DMS 273 treated with DMSO at 0.1 percent for 48 hours (cell line): ENCODE measurements around the gene TRDMT1.
A peak's percentile ranks its signal among the peaks of the same experiment; 100 is the strongest.

Source experiments
- DNase-seq: peaks from one replicate; lab custom pipeline; 2025; lab: John Stamatoyannopoulos, UW

Gene TRDMT1, protein sequence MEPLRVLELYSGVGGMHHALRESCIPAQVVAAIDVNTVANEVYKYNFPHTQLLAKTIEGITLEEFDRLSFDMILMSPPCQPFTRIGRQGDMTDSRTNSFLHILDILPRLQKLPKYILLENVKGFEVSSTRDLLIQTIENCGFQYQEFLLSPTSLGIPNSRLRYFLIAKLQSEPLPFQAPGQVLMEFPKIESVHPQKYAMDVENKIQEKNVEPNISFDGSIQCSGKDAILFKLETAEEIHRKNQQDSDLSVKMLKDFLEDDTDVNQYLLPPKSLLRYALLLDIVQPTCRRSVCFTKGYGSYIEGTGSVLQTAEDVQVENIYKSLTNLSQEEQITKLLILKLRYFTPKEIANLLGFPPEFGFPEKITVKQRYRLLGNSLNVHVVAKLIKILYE

GRCh38 chr10:17200912-17201793 lies at the start of gene TRDMT1:
TSS of gene TRDMT1 (minus strand) at chr10:17201672. CDS start at chr10:17201634, 38 bp downstream.
- DNase-seq, result peak; percentile 78

- no peak for DNase-seq
Measured at GRCh38 chr10:17250736-17251135, 49.3 kb upstream of the TRDMT1 start.

- DNase-seq, result no peak
Measured at GRCh38 chr10:17249820-17250219, 48.3 kb upstream of the TRDMT1 start.

- no peak for DNase-seq
Measured at GRCh38 chr10:17248964-17249363, 47.5 kb upstream of the TRDMT1 start.

GRCh38 chr10:17247210-17247609 lies 45.7 kb upstream of the TRDMT1 start:
- DNase-seq, result no peak

- DNase-seq, result no peak
Measured at GRCh38 chr10:17244700-17245365, 43.4 kb upstream of the TRDMT1 start.

DNA sequence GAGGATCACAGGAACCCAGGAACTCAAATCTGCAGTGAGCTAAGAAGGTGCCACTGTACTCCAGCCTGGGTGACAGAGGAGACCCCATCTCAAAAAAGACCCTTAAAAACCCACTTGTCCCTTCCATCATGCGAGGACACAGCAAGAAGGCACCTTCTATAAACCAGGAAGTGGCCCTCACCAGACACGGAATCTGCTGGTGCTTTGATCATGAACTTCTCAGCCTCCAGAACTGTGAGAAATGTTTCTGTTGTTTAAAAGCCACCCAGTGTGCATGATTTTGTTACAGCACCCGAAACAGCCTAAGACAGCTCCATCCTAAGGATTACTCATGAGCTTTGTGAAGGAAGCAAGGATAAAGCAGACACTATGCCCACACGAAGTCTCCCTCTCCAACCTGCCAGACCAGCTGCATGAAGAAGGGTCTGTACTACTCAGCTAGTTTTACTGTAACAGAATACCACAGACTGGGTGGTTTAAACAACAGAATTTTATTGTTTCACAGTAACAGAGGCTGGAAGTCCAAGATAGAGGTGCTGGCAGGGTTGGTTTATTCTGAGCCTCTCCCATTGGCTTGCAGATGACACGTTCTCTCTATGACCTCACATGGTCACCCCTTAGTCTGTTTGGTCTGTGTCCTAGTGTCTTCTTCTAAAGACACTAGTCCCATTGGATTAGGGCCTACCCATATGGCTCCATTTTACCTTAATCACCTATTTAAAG lies 40.3 kb upstream of the TRDMT1 start:
- DNase-seq, result no peak

DNA sequence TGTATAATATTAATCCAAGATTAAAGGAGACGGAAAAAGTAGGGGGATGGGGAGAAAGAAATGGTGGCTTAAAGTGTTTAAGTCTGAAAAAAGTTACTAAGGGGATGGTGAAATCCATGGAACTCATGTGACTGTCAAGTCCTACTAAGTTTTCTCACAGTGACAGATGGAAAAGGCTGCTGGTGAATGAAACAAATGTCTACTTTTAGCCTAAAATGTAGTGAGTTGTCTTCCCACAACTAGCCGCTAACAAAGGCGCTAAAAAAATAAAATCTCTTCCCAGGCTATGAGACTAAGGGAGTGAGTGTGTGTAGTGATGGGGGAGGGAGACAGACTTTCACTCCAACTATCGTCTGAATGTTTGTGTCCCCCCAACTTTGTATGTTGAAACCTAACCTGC lies 39.1 kb upstream of the TRDMT1 start:
- no peak for DNase-seq

DNA sequence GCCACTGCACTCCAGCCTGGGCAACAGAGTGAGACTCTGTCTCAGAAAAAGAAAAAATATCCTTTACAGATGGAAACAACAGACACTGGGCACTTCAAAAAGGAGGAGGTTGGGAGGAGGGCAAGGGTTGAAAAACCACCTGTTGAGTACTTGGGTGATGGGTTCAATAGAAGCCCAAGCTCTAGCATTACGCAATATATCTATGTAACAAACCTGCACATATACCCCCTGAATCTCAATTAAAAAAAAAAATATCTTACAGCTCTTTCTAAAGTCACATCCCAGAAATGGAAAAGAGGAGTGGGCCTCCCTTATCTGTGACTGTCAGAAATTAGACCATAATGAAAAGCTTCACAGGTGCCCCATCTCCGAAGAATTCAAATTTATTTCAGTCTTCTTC lies 38.6 kb upstream of the TRDMT1 start:
- no peak for DNase-seq

- DNase-seq, result no peak
Measured at GRCh38 chr10:17239345-17240085, 38.0 kb upstream of the TRDMT1 start.

DNA sequence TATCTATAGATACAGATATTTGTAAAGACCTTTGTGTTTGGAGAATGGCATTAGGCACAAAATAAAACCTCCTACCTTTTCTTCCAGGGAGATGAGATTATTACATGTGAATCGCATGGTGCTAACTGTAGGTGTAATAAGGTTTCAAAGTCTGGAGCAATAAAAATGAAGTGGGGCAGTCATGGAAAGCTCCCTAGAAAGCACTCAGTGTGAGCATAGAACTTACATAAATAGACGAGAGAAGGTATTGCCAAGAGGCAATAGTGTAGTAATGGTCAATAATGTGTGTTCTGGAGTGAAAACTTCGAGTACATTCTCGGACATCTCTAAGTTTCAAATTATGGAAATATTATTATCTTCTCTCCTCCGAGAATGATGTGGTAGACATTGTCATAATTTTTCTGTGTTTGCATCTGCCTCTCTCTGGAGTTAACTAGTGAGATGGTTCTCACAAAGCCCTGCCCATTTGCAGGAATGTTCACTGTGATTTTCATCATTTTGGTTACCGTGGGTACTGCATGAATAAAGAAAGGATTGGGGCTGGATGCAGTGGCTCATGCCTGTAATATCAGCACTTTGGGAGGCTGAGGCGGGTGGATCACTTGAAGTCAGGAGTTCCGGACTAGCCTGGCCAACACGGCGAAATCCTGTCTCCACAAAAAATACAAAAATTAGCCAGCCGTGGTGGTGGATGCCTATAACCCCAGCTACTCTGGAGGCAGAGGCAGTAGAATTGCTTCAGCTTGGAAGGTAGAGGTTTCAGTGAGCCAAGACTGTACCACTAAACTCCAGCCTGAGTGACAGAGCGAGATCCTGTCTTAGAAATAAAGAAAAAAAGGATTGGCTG lies 37.2 kb upstream of the TRDMT1 start:
- DNase-seq, result no peak

DNA sequence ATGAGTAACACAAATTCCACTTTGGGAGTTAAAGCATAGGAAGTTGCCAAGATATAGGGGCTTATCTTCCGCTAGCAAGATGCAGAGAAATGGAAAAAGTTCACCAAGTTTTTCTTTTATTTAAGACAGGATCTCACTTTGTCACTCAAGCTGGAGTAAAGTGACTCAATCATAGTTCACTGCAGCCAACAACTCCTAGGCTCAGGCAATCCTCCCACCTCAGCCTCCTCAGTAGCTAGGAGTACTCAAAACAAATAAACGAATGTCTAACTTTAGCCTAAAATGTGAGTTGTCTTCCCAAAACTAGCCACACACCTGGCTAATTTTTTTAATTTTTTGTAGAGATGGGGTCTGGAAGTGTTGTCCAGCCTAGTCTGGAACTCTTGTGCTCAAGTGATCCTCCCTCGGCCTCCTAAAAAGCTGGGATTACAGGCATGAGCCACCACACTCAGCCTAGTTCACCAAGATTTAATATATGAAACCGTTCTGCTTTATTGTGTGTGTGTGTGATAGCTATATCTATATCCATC lies 36.5 kb upstream of the TRDMT1 start:
- no peak for DNase-seq

DNA sequence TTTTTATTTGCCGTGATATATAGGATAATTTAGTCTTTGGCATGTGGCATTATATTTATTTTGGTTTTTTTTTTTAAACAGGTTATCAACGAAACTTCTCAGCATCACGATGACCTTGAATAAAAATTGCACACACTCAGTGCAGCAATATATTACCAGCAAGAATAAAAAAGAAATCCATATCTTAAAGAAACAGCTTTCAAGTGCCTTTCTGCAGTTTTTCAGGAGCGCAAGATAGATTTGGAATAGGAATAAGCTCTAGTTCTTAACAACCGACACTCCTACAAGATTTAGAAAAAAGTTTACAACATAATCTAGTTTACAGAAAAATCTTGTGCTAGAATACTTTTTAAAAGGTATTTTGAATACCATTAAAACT lies 35.7 kb upstream of the TRDMT1 start:
- DNase-seq, result no peak

GRCh38 chr10:17236468-17237148 lies 35.1 kb upstream of the TRDMT1 start:
- DNase-seq, result no peak

- no peak for DNase-seq
Measured at GRCh38 chr10:17235136-17235535, 33.7 kb upstream of the TRDMT1 start.

DNA sequence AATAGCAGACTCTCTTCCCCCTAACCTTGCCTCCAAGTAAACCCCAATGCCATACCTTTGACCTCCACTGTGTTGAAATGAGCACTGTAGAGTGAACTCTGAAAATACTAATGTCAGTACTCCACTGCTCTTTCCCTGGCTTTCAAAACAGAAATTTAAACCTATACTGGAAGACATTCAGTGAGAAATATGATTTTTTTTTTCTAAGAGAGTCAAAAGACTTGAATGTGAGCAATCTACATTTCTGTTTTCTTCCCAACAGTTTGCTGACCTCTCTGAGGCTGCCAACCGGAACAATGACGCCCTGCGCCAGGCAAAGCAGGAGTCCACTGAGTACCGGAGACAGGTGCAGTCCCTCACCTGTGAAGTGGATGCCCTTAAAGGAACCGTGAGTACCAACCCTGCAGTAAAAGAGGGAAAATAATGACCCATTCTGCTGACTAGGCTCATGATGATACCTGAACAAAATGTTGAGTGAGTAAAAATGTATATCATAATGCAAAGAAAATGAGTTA lies 33.0 kb upstream of the TRDMT1 start:
- no peak for DNase-seq

DNA sequence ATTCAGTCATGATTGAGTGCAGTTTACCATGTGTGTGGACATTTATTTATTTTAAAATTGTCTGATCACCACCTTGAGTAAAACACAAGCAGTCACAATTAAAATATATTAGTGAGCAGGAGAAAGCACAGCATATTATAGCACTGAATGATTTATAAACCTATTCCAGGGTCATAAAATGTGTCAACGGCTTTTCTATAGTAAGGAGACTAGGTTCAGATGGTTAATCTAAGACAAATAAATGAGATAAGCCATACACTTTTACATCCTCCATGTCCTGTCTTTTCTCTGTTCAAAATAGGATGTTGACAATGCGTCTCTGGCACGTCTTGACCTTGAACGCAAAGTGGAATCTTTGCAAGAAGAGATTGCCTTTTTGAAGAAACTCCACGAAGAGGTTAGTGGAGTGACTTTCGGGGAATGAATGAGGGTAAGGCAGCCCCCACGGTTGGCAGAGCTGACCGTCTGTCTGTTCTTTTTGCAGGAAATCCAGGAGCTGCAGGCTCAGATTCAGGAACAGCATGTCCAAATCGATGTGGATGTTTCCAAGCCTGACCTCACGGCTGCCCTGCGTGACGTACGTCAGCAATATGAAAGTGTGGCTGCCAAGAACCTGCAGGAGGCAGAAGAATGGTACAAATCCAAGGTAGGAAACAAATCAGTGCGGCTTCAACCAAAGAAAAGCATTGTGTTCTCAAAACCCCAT lies 32.0 kb upstream of the TRDMT1 start:
- no peak for DNase-seq

GRCh38 chr10:17232276-17232960 lies 30.9 kb upstream of the TRDMT1 start:
- no peak for DNase-seq
